ENCODE data around the gene RUNX3.

RUNX3 gene

DNA sequence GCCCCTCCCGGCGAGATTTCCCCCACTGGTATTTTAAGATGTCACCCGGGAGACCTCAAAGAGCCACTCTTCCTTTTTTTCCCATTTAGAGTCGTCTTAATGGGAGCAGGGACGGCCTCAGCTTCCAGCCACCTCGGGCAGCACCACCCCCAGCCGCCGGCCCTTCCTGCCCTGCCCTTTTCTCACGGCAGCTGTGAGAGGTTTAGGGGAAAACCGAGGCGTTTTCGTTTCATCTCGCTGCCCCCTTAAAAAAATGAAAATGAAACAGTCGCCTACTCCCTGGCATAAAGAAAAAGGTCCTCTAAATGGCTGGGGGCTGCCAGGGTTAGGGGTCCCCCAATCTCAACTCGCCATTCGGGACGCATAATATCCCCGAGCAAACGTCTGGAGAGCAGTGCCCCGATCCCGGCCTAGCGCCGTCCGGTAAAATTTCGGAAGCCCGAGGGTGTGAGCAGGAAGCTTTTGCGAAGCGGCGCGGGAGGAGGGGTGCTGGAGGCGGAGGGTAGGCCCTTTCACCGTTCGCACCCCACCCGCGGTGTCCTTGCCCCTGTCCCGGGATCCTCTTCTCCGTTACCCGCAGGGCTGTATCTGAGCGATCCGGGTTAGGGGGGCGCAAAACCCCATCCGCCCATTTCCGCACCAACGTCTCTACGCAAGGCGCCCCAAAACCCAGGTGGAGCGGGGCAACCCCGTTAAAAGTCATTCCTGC lies 1.2 kb downstream of the RUNX3 start:
- DNase-seq, result no peak

DNA sequence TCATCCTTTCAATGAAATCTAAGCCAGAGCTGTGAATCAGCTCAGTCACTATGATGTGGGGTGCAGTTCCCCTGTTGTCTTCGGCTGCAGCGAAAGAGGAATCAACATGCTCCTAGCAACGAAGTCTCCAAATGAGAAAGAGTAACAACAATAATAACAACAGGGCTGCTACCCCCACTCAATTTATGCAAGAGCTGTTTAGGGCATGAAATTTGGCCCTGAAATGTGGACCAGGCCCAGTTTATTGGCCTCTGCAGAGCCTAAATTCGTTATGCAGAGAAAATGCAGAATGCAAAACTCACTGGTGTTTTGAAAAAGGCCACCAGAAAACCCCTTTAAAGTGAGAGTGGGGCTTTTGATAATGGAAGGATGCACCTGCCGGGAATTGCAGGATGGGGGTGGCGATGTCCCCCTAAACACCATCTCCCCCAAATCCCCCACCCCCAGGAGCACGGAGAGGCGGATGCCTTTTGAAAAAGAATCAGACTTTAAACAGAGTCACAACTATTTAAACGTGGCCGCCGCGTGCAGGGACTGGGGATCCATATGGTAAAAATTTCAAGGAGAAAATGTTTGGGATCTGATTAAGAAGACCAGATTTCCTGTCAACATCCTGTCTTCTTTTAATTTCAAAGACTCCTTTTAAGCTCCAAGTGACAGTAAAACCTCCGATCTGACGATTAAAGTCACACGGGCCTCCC lies 1.9 kb downstream of the RUNX3 start:
- no peak for DNase-seq

DNA sequence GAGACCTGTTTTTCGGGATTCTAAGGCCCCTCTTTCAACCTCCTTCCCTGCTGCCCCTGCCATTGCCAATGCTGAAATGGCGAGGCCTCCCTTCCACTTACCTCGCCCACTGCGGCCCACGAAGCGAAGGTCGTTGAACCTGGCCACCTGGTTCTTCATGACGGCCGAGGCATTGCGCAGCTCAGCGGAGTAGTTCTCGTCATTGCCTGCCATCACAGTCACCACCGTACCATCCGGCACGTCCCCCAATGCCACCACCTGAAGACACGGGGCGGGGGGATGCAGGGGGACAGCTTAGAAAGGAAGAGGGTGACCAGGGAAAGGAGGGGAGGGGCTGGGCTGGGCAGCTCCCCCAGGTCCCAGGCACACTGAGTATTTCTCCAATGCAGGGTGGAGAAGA lies 2.6 kb downstream of the RUNX3 start:
- DNase-seq, result no peak

DNA sequence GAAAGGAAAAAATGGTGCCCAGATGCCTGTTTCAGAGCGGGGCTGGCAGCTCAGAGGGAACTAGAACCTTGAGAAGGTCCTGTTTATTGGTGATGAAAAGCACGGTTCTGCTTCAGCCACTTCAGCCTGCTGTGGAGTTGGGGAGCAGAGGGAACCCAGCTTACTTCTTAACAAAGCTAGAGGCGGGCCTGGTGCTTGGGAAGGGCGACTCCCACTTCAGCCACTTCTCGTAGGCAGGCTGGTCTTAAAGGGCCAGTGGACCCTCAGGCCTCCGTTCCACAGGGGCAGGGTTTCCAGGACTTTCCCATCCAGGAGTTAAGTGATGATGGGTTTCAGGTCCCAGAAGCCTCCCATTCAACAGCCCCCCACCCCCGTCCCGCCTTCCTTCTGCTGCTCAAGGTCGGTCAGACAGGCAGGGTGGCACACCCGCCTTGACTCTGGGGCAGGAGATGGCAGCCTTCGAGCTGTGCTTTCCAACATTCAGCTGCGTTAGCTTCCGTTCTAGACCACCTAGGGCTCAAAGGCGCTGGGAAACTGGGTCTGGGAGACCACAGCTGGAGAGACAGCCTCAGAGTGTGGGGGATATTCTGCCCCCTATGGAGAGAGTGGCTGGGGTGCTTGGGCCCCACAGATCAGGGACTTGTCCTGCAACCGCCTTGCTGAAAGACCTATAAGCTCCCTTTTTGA lies 3.4 kb downstream of the RUNX3 start:
- no peak for DNase-seq

DNA sequence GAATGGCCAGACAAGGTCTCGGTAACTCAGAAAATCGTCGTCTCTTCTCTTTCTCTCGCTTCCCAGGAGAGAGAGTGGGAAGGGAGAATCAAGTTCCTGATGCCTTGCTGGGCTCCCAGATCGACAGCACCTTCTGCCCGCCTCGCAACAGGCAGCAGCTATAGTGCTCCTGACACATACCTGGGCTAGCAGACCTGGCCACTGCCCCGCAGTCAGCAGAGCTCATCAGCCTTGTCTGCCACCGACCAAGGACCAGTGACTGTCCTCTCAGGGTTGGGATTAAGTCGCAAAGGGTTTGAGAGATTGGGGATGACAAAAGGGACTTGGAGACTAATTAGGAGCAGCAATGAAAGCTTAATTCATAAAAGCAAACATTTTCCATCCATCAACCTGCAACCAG lies 4.1 kb downstream of the RUNX3 start:
- no peak for DNase-seq

DNA sequence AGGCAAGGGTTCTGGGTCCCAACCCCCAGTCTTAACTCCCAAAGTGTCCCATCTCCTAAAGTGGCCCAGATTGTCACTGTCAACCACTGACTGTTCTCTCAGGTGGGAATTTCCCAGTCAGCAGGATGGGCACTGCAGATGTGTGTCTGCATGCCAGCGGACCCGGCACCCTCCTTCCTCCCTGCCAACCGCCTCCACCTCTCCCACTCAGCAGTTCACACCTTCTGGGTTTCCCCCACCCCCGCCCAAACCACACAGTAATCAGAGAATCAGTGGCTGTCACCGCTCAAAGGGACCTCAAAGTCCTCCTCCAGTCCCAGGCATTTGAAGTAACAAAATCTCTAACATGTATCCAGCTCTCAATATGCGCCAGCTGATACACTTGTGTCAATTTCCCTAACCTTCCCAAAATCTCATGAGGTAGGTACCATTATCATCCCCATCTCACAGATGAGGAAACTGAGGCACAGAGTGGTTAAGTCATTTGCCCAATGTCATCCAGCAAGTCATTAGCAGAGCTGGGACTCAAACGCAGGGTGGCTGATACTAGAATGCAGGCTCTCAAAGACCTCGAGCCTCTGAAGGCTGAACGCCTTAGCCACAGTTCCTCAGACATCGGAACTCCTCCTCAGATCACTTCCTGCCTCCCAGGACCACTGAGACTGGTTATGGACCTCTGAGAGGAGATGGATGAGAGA lies 4.8 kb downstream of the RUNX3 start:
- DNase-seq, result no peak

DNA sequence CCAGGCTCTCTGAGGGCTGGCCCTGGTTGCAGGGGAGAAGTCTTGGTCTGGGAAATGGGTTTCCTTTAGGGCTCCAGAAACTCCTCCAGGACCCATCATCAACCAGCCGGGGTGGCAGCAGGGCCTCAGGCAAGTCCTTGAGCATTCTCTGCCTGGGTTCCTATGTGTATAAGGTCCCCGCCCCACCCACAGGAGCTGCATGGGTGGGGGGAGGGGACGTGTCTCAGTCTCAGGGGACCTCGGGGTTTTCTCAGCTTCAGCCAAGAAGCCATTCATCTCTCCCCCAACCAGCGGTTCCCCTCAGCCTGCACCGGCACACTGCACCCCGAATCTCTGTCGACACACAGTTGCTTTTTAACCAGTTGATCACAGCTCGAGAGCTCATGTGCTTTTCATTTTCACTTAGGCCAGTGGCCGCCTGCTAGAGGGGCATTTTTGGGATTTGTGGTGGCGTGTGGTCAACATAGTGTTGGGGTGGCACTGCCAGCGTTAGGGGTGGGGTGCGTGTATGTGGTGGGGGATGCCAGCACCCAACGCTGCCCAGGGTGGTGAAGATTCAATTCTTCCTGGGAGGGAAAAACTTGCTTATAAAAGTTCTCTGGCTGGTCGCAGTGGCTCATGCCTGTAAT lies 6.5 kb downstream of the RUNX3 start:
- no peak for DNase-seq

DNA sequence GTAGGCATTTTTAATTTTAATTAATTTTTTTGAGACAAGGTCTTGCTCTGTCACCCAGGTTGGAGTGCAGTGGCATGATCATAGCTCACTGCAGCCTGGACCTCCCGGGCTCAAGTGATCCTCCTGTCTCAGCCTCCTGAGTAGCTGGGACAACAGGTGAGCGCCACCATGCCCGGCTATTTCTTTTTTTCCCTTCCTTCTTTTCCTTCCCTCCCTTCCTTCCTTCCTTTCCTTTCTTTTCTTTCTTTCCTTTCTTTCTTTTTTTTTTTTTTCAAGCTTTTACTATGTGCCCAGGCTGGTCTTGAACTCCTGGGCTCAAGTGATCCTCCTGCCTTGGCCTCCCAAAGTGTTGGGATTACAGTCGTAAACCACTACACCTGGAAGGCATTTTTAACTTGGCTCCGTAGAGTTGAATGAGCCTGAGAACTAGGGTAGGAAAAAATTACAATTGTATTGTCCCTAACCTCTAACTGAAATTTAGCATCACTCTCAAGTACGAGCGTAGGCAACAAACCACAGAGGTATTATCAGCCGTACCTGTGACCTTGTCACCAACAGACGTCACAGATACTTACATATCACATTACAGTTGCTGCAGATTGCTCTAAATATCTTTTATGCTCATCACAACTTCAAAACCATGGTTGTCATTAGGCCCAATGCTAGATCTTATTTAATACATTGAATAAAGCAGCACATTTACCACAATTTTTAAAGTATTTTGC lies 8.0 kb downstream of the RUNX3 start:
- no peak for DNase-seq

DNA sequence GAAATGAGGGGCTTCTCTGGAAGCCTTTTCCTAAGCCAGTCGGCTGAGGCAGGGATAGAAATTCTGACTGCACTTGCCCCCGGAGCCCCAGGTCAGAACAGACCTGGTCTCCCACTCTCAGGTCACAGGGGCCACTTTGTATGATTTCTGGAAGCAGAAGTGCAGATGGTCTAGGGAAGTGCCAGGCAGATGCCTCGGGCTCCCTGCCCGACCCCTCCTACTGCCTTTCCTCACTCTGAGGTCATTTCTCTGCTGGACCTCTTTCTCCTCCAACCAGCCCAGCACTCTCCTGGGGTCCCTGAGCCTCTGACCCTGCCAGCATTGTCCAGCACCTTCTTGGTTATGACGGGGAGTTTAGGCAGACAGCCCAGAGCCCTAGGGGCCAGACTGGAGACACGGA lies 8.7 kb downstream of the RUNX3 start:
- no peak for DNase-seq

DNA sequence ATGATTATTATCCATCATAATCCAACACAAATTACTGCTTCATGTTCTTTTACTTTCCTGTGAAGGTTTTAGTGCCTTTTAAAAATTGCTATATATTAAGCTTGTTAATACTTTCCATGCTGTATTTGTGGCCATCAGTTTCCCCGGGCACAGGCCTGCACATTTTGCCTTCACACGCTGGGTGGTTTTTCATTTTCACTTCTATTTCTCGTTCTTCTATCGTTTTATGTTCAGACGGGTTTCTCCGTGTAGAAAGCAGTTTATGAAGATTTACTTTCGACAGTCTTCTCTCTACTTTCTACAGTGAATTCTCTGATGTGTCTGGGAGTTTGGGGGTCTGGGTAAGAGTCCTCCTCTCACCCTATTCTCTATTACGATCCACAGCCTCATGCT lies 9.5 kb downstream of the RUNX3 start:
- DNase-seq, result no peak

DNA sequence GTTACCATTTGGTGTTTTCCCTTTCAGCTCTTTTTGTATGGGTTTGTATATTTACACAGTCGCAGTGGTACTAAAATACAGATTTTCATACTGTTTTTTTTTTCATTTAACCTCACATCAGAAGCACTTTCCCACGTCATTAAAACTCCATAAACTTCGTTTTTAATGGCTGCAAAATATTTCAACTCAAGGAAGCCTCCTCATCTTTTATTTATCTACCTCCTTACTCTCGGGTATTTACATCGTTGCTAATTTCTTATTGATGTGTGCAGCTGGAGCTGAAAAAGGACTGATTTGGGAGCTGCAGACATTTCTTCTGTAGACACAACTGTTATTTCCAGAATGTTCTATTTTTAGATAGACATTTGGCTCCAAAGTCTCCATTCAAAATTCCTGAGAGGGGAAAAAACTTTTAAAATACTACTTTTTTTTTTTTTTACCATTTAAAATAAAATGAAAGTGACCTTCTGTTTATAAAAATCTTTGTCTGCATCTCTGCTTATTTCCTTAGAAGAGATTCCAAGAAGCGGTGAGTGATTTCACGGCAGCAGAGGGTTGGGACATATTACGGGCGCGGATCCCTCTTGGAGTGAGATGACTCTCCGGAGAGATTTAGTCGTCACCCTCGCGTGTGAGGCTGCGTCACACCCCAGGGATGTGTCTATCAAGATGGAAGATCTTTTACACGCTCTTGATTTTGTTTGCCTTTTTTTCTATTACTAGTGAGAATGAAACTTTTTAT lies 10.1 kb downstream of the RUNX3 start:
- no peak for DNase-seq

DNA sequence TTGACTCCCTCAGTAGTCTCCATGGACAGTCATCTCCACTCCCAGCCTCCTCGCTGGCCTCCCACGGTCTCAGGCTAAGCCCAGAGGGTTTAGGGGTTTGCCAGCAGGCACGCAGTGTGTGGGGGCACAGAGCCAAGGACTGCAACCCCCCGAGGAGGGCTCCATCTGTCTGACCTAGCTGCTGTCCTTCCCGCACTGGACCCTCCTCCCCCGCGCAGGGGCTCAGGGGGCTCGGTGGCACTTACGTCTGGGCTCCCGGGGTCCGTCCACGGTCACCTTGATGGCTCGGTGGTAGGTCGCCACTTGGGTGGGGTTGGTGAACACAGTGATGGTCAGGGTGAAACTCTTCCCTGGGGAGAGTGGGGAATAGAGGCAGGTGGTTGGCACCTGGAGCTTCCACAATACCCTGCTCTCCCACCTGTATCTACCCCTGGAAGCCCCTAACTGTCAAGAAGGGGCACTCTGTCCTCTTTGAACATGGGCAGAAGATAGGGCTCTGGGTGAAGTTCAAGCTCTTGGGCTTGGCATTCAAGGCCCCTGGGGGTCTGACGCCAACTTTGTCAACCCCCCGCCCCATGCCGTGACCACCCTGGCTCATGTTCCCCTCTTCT lies 11.0 kb downstream of the RUNX3 start:
- no peak for DNase-seq

DNA sequence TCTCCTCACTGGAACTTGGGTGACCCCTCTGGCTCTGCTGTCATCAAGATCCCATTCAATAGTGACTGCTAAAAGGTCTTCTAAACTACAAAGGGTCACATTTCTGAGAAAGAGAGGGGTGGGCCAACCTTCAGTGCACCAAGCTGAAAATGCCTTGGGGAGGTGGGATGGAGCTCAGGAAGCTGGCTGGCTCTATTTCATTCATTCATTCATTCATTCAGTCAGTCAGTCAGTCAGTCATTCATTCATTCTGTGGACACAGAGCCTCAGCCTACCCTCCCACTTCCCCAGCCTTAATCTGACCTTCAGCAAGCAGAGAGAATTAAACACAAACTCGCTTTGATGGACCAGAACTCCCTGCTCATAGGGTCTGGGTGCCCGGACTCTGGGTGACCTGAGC lies 11.7 kb downstream of the RUNX3 start:
- no peak for DNase-seq

DNA sequence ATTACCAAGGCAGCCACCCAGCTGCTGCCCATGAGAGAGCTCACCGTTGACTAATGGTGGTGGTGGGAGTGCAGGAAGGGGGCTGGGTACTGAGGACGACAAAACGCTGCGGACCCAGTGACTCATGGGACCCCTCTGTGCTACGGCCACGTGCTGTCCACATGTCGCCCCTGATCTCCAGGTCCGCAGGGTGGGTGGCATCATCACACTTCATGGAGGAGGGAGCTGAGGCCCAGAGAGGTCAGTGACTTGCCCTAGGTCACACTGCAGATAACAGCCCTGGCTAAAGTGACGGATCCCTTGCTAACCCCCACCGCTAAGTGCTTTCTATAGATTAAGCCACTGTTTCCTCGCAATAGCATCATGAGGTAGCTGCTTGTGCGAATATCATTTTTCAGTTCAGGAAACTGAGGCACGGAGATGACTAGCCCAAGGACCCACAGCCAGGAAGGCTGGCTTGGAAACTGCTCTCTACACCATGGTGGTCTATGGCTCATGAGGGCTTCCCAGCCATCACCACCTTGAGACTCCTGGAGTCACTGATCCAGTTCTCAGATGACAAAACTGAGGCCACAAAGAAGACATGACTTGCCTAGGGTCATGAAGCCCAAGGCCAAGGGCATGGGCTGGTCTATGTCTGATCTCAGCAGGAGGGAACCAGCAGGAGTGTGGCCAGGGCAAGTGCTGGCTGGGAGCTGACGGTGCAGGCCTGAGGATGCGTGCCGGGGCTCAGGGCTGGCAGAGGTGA lies 12.6 kb downstream of the RUNX3 start:
- no peak for DNase-seq

DNA sequence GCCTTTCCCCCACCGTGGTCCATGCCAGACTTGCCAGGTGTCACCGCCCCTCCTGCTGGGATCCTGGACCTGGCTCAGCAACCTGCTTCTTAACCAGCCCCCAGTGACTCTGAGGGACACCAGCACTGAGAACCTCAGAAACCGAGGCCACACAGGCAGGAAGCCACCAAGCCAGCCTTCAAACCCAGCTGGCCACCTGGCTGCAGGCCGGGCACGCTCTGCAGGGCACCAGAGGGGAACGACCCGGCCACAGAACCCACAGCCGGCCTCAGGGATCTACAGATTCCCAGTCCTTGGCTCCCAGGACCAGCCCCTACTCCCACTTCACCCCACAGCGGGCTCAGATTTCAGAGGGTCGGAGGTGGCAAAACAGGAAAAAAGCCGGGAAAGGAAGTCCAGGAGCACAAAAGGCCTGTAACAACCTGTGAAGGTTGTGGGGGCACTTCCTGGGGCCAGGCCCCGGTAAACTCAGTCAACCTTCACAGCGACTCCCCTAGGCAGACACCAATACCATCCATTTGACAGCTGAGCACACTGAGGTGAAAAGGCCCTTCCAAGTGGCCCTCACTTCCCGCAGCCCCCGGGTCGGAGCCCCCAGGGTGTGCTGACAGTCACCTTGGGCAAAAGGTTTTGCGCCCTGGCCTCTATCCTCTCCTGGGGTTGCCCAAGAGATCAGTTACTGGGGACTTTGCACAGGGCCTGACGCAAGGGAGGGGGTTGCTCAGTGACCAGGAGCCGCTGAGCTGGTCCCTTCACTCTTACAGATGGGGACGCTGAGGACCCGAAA lies 14.1 kb downstream of the RUNX3 start:
- DNase-seq, result no peak

DNA sequence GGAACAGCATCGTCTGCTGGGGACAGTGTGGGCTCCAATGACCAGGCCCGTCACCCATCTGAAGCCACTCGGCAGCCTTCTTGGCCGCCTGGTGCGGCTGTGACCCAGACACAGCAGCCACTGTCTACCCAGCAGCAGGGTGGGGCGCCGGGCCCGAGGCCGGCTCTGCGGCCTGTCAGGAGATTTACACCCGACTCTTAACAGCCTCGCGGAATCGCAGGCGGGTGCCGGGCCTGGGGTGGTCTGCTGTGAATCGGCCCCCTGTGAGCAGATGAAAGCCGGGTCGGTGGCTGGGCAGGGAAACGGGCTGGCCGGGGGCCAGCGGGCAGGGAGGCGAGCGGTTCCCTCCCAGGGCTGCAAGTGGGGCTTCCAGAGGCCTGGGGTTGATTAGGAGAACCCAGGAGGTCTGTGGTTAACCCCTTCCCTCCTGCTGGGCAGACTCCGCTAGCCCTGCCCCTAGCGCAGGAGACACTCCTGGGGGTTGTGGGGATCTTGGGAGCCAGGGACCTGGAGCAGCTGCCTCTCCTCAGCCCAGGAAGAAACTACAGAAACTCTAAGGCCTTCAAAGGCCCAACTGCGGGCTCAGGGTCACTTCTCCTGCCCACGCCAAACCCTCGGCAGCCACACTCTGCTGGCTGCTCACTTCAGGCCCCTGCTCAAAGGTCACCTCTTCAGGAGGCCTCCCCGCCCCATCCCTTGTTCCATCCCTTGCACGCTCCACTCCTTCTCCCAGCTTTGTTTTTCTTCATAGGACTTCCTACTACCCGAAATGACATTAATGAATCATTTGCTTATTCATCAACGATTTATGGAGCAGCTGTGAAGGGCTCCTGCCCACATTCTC lies 15.6 kb downstream of the RUNX3 start:
- DNase-seq, result no peak

DNA sequence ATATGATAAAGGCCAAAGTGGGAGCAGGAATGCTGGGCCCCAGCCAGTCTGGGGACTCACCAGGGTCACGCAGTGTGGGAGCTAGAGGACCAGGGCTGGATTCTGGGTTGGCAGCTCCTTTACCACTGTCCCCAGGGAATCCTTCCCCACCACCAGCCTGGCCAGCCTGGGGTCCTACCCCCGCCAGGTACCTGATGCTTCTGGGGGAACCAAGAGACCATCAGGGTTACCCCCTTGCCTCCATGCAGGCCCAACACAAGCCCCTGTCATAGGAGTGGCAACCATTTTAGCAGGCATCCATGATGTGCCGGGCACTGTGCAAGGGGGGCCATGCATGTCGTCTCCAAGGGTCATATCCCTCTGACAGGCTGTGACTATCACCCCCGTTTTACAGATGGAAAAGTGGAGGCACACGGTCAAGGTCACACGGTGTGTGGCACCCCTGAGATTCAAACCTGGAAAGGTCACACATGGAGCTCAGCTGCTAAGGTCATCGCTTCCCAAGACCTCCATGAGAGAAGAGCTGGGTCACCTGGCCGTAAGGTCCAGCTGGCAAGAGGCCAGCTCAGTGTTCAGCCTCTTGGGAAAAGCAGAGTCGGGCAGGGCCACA lies 16.4 kb downstream of the RUNX3 start:
- no peak for DNase-seq

DNA sequence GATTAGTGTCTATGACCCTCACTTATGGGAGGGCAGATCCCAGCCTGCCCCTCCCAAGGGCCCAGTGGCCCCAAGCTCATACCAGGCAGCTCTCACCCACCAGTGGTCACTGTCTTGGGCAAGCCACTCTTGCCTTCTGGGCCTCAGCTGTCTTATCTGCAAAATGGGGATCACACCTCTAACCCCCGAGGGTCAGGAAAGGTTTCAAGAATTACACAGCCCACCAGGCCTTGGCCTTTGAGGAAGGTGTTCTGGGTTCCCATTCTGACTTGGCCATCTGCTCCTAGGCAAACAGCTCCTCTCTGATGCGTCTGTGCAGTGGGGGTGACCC lies 16.8 kb downstream of the RUNX3 start:
- DNase-seq, result no peak
